Choroid plexus epithelial cell (primary cell): ENCODE results near the gene OGDH.

Source experiments
- DNase-seq: peaks from one replicate; pipeline ENCODE4 v3.0.0-alpha.2; 2010; ENCODE audit warnings: low read depth
- H3K4me3 ChIP-seq: 2 replicates; pipeline ENCODE4 v1.5.1; 2011; ENCODE audit warnings: low read depth, mild to moderate bottlenecking, control low read depth, low read length, moderate library complexity
- CTCF ChIP-seq: conservative IDR thresholded peaks from 2 replicates; pipeline ENCODE4 v1.5.1; 2011; ENCODE audit warnings: low read depth, mild to moderate bottlenecking, control low read depth, inconsistent platforms, low read length, moderate library complexity

The OGDH gene

GRCh38 chr7:44625526-44626471, 19.4 kb downstream of the OGDH start:
- no peak for TF ChIP-seq CTCF
- no peak overlapping the region for H3K4me3 ChIP-seq
- no peak for DNase-seq

GRCh38 chr7:44626620-44627019, 20.2 kb downstream of the OGDH start:
- H3K4me3 ChIP-seq = no peak overlapping the region
- no peak for DNase-seq
- no peak for TF ChIP-seq CTCF

GRCh38 chr7:44629829-44630522, 23.5 kb downstream of the OGDH start:
- no peak for TF ChIP-seq CTCF
- no peak for DNase-seq
- no peak overlapping the region for H3K4me3 ChIP-seq

GRCh38 chr7:44630792-44631457, 24.5 kb downstream of the OGDH start:
- DNase-seq = no peak
- no peak for TF ChIP-seq CTCF

GRCh38 chr7:44631458-44632115, 25.2 kb downstream of the OGDH start:
- DNase-seq = peak; percentile 73
- no peak for TF ChIP-seq CTCF
- H3K4me3 ChIP-seq = no peak overlapping the region

More at GRCh38 chr7:44630792-44631457, 24.5 kb downstream of the OGDH start:
- no peak overlapping the region for H3K4me3 ChIP-seq

GRCh38 chr7:44632196-44632595, 25.8 kb downstream of the OGDH start:
- no peak for TF ChIP-seq CTCF
- DNase-seq = no peak
- H3K4me3 ChIP-seq = no peak overlapping the region
